ENCODE measurements around the gene TXNIP. TPM values are rescaled to one million over a fixed set of nuclear protein-coding genes. Genes with fewer than 3 reads are reported as not detected.

Gene TXNIP
- total and polyA plus RNA-seq, 2 experiments from 2014 or later = 22.8 to 29.1 TPM

- TF ChIP-seq, protein P1, sequence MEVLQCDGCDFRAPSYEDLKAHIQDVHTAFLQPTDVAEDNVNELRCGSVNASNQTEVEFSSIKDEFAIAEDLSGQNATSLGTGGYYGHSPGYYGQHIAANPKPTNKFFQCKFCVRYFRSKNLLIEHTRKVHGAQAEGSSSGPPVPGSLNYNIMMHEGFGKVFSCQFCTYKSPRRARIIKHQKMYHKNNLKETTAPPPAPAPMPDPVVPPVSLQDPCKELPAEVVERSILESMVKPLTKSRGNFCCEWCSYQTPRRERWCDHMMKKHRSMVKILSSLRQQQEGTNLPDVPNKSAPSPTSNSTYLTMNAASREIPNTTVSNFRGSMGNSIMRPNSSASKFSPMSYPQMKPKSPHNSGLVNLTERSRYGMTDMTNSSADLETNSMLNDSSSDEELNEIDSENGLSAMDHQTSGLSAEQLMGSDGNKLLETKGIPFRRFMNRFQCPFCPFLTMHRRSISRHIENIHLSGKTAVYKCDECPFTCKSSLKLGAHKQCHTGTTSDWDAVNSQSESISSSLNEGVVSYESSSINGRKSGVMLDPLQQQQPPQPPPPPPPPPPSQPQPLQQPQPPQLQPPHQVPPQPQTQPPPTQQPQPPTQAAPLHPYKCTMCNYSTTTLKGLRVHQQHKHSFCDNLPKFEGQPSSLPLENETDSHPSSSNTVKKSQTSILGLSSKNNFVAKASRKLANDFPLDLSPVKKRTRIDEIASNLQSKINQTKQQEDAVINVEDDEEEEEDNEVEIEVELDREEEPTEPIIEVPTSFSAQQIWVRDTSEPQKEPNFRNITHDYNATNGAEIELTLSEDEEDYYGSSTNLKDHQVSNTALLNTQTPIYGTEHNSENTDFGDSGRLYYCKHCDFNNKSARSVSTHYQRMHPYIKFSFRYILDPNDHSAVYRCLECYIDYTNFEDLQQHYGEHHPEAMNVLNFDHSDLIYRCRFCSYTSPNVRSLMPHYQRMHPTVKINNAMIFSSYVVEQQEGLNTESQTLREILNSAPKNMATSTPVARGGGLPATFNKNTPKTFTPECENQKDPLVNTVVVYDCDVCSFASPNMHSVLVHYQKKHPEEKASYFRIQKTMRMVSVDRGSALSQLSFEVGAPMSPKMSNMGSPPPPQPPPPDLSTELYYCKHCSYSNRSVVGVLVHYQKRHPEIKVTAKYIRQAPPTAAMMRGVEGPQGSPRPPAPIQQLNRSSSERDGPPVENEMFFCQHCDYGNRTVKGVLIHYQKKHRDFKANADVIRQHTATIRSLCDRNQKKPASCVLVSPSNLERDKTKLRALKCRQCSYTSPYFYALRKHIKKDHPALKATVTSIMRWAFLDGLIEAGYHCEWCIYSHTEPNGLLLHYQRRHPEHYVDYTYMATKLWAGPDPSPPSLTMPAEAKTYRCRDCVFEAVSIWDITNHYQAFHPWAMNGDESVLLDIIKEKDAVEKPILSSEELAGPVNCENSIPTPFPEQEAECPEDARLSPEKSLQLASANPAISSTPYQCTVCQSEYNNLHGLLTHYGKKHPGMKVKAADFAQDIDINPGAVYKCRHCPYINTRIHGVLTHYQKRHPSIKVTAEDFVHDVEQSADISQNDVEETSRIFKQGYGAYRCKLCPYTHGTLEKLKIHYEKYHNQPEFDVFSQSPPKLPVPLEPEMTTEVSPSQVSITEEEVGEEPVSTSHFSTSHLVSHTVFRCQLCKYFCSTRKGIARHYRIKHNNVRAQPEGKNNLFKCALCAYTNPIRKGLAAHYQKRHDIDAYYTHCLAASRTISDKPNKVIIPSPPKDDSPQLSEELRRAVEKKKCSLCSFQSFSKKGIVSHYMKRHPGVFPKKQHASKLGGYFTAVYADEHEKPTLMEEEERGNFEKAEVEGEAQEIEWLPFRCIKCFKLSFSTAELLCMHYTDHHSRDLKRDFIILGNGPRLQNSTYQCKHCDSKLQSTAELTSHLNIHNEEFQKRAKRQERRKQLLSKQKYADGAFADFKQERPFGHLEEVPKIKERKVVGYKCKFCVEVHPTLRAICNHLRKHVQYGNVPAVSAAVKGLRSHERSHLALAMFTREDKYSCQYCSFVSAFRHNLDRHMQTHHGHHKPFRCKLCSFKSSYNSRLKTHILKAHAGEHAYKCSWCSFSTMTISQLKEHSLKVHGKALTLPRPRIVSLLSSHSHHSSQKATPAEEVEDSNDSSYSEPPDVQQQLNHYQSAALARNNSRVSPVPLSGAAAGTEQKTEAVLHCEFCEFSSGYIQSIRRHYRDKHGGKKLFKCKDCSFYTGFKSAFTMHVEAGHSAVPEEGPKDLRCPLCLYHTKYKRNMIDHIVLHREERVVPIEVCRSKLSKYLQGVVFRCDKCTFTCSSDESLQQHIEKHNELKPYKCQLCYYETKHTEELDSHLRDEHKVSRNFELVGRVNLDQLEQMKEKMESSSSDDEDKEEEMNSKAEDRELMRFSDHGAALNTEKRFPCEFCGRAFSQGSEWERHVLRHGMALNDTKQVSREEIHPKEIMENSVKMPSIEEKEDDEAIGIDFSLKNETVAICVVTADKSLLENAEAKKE (CRISPR knock-in tag; IDR thresholded peaks at IDR 0.05) = no peak
- TF ChIP-seq, protein P2, sequence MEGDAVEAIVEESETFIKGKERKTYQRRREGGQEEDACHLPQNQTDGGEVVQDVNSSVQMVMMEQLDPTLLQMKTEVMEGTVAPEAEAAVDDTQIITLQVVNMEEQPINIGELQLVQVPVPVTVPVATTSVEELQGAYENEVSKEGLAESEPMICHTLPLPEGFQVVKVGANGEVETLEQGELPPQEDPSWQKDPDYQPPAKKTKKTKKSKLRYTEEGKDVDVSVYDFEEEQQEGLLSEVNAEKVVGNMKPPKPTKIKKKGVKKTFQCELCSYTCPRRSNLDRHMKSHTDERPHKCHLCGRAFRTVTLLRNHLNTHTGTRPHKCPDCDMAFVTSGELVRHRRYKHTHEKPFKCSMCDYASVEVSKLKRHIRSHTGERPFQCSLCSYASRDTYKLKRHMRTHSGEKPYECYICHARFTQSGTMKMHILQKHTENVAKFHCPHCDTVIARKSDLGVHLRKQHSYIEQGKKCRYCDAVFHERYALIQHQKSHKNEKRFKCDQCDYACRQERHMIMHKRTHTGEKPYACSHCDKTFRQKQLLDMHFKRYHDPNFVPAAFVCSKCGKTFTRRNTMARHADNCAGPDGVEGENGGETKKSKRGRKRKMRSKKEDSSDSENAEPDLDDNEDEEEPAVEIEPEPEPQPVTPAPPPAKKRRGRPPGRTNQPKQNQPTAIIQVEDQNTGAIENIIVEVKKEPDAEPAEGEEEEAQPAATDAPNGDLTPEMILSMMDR (conservative IDR thresholded peaks at IDR 0.05; ENCODE audit: low read depth in 2 of 2) = no peak
Observed at GRCh38 chr1:146035048-146035423, 38.7 kb upstream of the TXNIP start (continued).

DNA sequence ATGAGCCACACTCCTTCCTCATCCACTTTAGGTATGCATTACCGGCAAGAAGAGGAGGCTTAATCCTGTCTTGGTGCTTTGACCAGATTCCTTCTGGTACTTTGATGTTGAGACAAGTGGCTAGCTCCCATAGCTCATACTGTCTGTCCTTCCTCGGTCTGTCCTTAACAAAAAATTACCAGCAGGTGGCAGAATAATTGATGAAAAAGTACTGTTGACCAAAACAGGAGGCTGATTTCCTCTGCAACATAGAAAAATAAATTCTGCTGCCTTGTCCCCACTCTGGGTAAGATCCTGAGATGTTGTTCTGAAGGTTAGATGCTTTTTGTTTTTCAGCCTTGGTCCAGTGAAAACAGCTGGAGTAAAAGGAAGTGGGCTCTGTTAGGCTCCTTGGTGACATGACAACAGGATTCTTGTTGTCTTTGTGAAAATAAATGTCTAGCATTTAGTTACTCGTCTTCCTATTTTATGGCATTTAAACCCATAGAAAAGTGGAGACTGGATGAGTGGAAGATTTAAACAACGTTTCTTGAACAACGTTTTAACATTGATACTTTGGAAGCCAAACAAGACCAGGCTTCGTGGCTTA, 36.3 kb upstream of the TXNIP start:
- no peak overlapping the region for H3K4me2 ChIP-seq
- no peak for TF ChIP-seq REST (IDR thresholded peaks at IDR 0.05; ENCODE audit: unreplicated experiment)
- TF ChIP-seq, protein P2 (conservative IDR thresholded peaks at IDR 0.05; ENCODE audit: low read depth in 2 of 2) = peak; percentile 43 to 54
- Mint-ChIP-seq H3K36me3 (ENCODE audit: low read depth) (peaks cover 7% of the 10 kb centered on the region; the same call in 1 of the 3 replicates), H3K4me1 (peaks cover 12% of the 10 kb centered on the region), H3K9me3 (peaks cover 14% of the 10 kb centered on the region), H3K27me3 (ENCODE audit: insufficient read depth, low read depth, poor library complexity) (peaks cover 26% of the 10 kb centered on the region), H3K27ac (no peak overlapping the region), H3K4me3 (no peak overlapping the region)
- DNase-seq (ENCODE audit: low spot score) (peak; percentile 58), ATAC-seq (no peak)
- no peaks in the 10 kb centered on the region for H3F3A ChIP-seq (replicated peaks; ENCODE audit: low read depth)
- no peaks in the 10 kb centered on the region for H3K36me3 ChIP-seq (ENCODE audit: insufficient read depth)
- no peaks in the 10 kb centered on the region for H3K4me1 ChIP-seq (ENCODE audit: insufficient read depth)
- no peaks in the 10 kb centered on the region for H3K79me2 ChIP-seq (replicated peaks; ENCODE audit: insufficient read depth)
- no peak overlapping the region for H3K4me3 ChIP-seq
- H4K20me1 ChIP-seq (replicated peaks; ENCODE audit: insufficient read depth) = no peaks in the 10 kb centered on the region
- H2AFZ ChIP-seq = no peak overlapping the region
- no peaks in the 10 kb centered on the region for H3K9me2 ChIP-seq (ENCODE audit: insufficient read depth)
- H3K27ac ChIP-seq (ENCODE audit: low read depth) = no peak overlapping the region
- H3K27me3 ChIP-seq (ENCODE audit: insufficient read depth) = no peaks in the 10 kb centered on the region
